PFSK-1 (cell line): Measurements from ENCODE around the gene FADS1.
A peak's percentile ranks its signal among the peaks of the same experiment; 100 is the strongest.

Experiments
- FOXP2 ChIP-seq: optimal IDR thresholded peaks from 2 replicates; pipeline ENCODE3; 2011; ENCODE audit warnings: borderline replicate concordance, control low read depth, inconsistent platforms; ENCODE audit not compliant: insufficient read depth; ENCODE audit errors: extremely low read length, extremely low read depth
- POLR2AphosphoS5 ChIP-seq: IDR thresholded peaks from 2 replicates; pipeline ENCODE4 v1.6.1; 2012; ENCODE audit warnings: low read depth, mild to moderate bottlenecking, control low read depth, low read length, moderate library complexity
- REST ChIP-seq, 2 experiments: IDR thresholded peaks; 2 replicates each; pipeline versions ENCODE4 v1.6.1 to v1.8.0; 2011 to 2012; ENCODE audit warnings: low read depth in 2 of 2, low read length in 2 of 2, control low read depth in 1 of 2, inconsistent platforms in 1 of 2, mild to moderate bottlenecking in 1 of 2, moderate library complexity in 1 of 2; ENCODE audit not compliant: insufficient read depth in 1 of 2
- SIN3A ChIP-seq: IDR thresholded peaks from 2 replicates; pipeline ENCODE4 v1.6.1; 2012; ENCODE audit warnings: mild to moderate bottlenecking, low read length, moderate library complexity, borderline replicate concordance; ENCODE audit not compliant: insufficient read depth
- TAF1 ChIP-seq: IDR thresholded peaks from 2 replicates; pipeline ENCODE4 v1.6.1; 2012; ENCODE audit warnings: low read length, control low read depth, borderline replicate concordance; ENCODE audit not compliant: insufficient read depth

Gene FADS1

GRCh38 chr11:61793083-61793828 lies 23.5 kb downstream of the FADS1 start:
- TF ChIP-seq FOXP2 (no peak), REST (IDR thresholded peaks at IDR 0.05; ENCODE audit: insufficient read depth in 1 of 2, low read depth in 2 of 2, low read length in 2 of 2) (no peak), POLR2AphosphoS5 (no peak), SIN3A (no peak), TAF1 (no peak)

GRCh38 chr11:61792310-61793082 lies 24.3 kb downstream of the FADS1 start, which contains the start of the genes FEN1 and TMEM258:
FEN1 (plus strand) TSS chr11:61792911; CDS start chr11:61795362, 2,451 bp downstream.
TMEM258 (minus strand) TSS chr11:61792599; CDS start chr11:61792558, 41 bp downstream.
- peak; percentile 93 for TF ChIP-seq POLR2AphosphoS5
- TF ChIP-seq SIN3A = no peak; the same call in 1 of the 2 replicates
- 0 out of 2 replicates have a peak, but pooled peaks have one; percentile 10 for TF ChIP-seq TAF1
- TF ChIP-seq REST (IDR thresholded peaks at IDR 0.05; ENCODE audit: insufficient read depth in 1 of 2, low read depth in 2 of 2, low read length in 2 of 2) = peak in 1 of 2 experiments; percentile 45; a peak in 1 of 4 replicates
- TF ChIP-seq FOXP2 = peak; percentile 23

GRCh38 chr11:61791737-61792309 lies 25.0 kb downstream of the FADS1 start:
- TF ChIP-seq POLR2AphosphoS5 (0 out of 2 replicates have a peak, but pooled peaks have one; percentile 42), SIN3A (peak; percentile 88; the same call in 1 of the 2 replicates), REST (IDR thresholded peaks at IDR 0.05; ENCODE audit: insufficient read depth in 1 of 2, low read depth in 2 of 2, low read length in 2 of 2) (no peak), FOXP2 (no peak), TAF1 (no peak; the same call in 1 of the 2 replicates)

- TF ChIP-seq POLR2AphosphoS5 (no peak), TAF1 (no peak), SIN3A (no peak), FOXP2 (no peak), REST (IDR thresholded peaks at IDR 0.05; ENCODE audit: insufficient read depth in 1 of 2, low read depth in 2 of 2, low read length in 2 of 2) (no peak)
Measured at GRCh38 chr11:61787928-61788491, 28.8 kb downstream of the FADS1 start.
